RWPE1 (cell line): ENCODE measurements around the gene FAM13C.
"Not testable (repeated sequence)": the region's sequence is repeated elsewhere in the genome, so short reads cannot be mapped to it uniquely, and the experiment has no call there.

ENCODE experiments used
- CTCF ChIA-PET: fragments of 350-600 bp; sonication (Branson Sonifier 250); formaldehyde crosslinking; extraction: SDS; loops from one replicate; lab custom pipeline; 2021; lab: Yijun Ruan, JAX
- POLR2A ChIA-PET: fragments of 400-600 bp; formaldehyde crosslinking; extraction: SDS; loops from one replicate; lab custom pipeline; 2020; ENCODE audit warnings: antibody characterized with exemption; ENCODE audit not compliant: low non-redundant PET; lab: Yijun Ruan, JAX
- DNase-seq: peaks from one replicate; pipeline ENCODE4 v3.0.0; 2012; ENCODE audit warnings: low spot score
- H3K27ac ChIP-seq: fragments of 450-650 bp; 2 replicates; pipeline ENCODE4 v1.5.1; 2017
- TF ChIP-seq, protein P1 (sequence below): fragments of 450-650 bp; conservative IDR thresholded peaks from 2 replicates; pipeline ENCODE4 v1.5.1; 2017; ENCODE audit warnings: low read depth, mild to moderate bottlenecking

The FAM13C gene

DNA sequence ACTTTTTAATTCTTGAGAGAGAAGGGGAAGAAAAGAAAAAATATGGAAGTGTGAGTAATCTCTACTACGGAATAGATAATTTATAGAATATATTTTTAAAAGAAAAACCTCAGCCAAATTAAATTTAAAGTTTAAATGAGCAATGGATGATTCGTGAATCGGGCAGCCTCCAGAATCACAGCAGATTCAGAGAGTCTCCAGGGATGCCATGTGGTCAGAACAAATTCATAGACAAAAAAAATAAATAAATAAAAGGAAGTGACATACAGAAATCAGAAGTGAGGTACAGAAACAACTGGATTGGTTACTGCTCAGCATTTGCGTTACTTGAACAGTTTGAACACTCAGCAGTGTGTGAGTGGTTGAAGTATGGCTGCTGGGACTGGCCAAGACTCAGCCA, 132.9 kb downstream of the FAM13C start:
- CTCF ChIA-PET, result interaction anchor here (0.7 kb wide), 1 partner anchor 568 kb away, joined by 4 read pairs; no protein-coding TSS in a partner anchor
- POLR2A ChIA-PET, result no interaction called here
- no peak overlapping the region for H3K27ac ChIP-seq
- TF ChIP-seq, protein P1, sequence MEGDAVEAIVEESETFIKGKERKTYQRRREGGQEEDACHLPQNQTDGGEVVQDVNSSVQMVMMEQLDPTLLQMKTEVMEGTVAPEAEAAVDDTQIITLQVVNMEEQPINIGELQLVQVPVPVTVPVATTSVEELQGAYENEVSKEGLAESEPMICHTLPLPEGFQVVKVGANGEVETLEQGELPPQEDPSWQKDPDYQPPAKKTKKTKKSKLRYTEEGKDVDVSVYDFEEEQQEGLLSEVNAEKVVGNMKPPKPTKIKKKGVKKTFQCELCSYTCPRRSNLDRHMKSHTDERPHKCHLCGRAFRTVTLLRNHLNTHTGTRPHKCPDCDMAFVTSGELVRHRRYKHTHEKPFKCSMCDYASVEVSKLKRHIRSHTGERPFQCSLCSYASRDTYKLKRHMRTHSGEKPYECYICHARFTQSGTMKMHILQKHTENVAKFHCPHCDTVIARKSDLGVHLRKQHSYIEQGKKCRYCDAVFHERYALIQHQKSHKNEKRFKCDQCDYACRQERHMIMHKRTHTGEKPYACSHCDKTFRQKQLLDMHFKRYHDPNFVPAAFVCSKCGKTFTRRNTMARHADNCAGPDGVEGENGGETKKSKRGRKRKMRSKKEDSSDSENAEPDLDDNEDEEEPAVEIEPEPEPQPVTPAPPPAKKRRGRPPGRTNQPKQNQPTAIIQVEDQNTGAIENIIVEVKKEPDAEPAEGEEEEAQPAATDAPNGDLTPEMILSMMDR, result no peak
- DNase-seq, result no peak

DNA sequence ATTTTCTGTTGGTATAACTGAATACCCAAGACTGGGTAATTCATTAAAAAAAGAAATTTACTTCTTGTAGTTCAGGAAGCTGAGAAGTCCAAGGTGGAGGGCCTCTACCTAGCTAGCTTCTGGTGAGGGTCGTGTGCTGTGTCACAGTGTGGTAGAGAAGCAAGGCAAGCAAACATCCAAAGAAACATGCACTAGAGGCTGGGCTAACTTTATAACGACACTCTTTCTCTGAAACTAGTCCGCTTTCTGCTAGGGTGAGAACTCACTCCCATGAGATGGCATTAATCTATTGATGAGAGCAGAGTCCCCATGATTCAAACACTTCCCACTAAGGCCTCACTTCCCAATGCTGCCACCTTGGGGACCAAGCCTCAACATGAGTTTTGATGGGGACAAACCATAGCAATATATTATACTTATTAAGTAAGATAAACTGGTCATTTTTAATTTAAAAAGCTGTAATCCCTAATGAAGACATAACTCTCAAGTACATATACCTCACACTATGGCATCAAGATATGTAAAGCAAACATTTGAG, 135.1 kb downstream of the FAM13C start:
- no peak overlapping the region for H3K27ac ChIP-seq
- no peak for DNase-seq
- POLR2A ChIA-PET, result no interaction called here
- CTCF ChIA-PET, result no interaction called here
- TF ChIP-seq, protein P1, result no peak

DNA sequence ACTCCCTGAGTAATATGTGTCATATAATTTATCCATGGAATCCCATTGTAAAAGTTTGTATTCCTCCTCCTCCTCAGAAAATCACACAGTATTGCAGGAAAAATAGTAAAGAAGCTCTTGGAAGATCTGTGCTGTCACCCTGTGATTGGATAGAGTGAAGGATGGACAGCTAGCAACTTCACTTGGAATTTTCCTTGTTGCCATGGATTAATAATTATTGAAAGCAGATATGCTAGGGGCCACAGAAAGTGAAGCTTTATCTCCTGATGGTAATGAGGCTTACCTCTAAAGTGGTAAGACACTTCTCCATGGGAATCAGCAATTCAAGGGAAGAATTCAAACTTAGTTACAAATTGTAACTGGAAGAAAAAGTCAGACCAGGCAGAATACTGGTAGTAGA, 137.1 kb downstream of the FAM13C start:
- ChIA-PET POLR2A (no interaction called here), CTCF (no interaction called here)
- no peak for DNase-seq
- TF ChIP-seq, protein P1, result no peak
- no peak overlapping the region for H3K27ac ChIP-seq

DNA sequence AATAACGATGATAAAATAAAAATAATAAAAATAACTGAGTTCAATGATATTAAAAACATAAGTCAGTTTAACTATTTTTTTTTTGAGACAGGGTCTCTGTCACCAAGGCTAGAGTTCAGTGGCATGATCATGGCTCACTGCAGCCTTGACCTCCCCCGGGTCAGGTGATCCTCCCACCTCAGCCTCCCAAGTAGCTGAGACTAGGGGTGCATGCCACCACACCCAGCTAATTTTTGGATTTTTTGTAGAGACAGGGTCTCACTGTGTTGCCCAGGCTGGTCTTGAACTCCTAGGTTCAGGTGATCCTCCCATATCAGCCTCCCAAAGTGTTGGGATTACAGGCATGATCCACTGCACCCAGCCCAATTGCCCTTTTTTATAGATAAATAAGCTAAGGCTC, 138.8 kb downstream of the FAM13C start:
- POLR2A ChIA-PET, CTCF ChIA-PET, DNase-seq, H3K27ac ChIP-seq: not testable (repeated sequence)

DNA sequence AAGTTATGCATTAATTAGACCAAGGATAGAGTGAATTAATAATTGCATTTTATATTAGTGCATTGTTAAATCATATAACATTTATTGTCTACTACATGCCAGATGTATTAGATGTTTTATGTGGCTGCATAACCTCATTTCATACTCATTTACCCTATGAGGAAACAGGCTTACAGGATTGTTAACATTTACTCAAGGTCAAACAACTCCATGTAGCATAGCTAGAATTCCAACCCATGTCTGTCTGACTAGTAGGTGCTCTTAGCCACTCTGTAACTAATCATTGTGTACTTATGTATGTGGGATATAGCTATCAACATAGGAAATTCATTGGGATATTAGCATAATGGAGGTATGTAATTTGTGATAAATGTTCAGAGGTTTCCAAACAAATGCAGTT, 139.6 kb downstream of the FAM13C start:
- DNase-seq, result no peak
- no peak overlapping the region for H3K27ac ChIP-seq
- TF ChIP-seq, protein P1, result no peak
- ChIA-PET POLR2A (no interaction called here), CTCF (no interaction called here)

DNA sequence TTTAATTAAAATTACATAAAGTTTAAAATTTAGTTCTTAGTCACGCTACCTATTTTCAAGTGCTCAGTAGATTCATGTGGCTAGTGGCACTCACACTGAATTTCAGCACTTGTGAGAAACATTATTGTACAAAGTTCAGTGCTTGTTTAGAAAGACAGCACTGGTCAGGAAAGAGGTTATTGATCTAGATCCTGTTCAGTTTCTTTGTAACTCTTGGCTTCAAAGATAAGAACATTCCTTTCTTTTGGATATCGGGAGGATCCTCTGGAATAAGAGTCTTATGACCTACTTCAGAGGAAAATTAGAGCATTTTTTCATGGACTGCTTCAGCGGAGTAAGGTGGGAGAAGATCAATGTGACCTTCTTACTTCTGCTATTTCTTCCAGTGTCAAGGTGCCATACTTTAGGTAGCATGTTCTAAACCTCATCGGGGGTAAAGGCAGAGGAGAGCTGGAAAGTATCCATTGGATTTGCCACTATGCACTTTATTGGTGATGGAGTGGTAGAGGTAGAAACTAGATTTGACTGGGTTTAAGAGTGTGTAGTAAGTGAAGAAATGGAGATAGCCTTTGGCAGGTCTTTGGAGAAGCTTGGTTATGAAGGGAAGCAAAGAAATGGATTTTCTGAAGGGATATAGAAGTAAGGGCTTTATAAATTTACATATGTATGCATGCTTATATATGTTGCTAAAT, 146.0 kb downstream of the FAM13C start:
- POLR2A ChIA-PET, result no interaction called here
- H3K27ac ChIP-seq, result no peak overlapping the region
- CTCF ChIA-PET, result interaction anchor here (0.6 kb wide), 1 partner anchor 502 kb away, joined by 4 read pairs; no protein-coding TSS in a partner anchor
- TF ChIP-seq, protein P1, result no peak
- no peak for DNase-seq

DNA sequence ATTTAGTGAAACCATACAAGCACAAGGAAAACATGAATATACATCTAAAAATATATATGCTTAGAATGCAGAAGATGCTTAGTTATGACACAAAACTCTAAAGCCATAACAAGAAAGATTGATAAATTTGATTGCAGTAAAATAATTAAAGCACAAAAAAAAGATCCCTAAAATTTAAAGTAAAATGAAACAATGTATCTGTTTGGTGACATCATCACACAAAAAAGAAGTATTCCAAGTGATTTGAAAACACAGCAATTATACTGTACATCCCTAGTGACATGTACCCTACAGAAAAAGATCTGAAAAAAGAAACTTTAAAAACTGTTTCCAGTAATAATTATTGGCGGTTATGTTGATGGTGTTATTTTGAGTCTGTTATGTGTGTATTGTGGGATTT, 148.2 kb downstream of the FAM13C start:
- POLR2A ChIA-PET, result no interaction called here
- CTCF ChIA-PET, result no interaction called here
- TF ChIP-seq, protein P1, result no peak
- DNase-seq, result no peak
- no peak overlapping the region for H3K27ac ChIP-seq
